Suprapubic skin (tissue), 4 donors: ENCODE data around the gene ADCYAP1R1. TPM values are rescaled to one million over a fixed set of nuclear protein-coding genes. Genes with fewer than 3 reads are reported as not detected.

Experiments
- DNase-seq, 2 donors: peaks; one replicate each; pipeline ENCODE4 v3.0.0-alpha.2; 2019; ENCODE audit warnings: low spot score in 2 of 2
- H3K27ac ChIP-seq: fragments of 200-600 bp; sonication (generic); one replicate; pipeline ENCODE4 v1.5.1; 2019
- H3K27me3 ChIP-seq: fragments of 200-600 bp; sonication (generic); one replicate; pipeline ENCODE4 v1.5.1; 2019
- H3K36me3 ChIP-seq: fragments of 200-600 bp; sonication (generic); one replicate; pipeline ENCODE4 v1.5.1; 2019
- H3K4me1 ChIP-seq: fragments of 200-600 bp; sonication (generic); one replicate; pipeline ENCODE4 v1.5.1; 2019
- H3K4me3 ChIP-seq: fragments of 200-600 bp; sonication (generic); one replicate; pipeline ENCODE4 v1.5.1; 2019; ENCODE audit warnings: mild to moderate bottlenecking
- H3K9me3 ChIP-seq: fragments of 200-600 bp; sonication (generic); one replicate; pipeline ENCODE4 v1.5.1; 2019
- EP300 ChIP-seq: sonication (generic); formaldehyde crosslinking; IDR thresholded peaks from one replicate; pipeline ENCODE4 v1.6.1; 2017; ENCODE audit warnings: antibody characterized with exemption
- POLR2A ChIP-seq, 2 donors: fragments of 450-650 bp; IDR thresholded peaks; one replicate each; pipeline ENCODE4 v1.6.1; 2017; ENCODE audit warnings: antibody characterized with exemption in 2 of 2, mild to moderate bottlenecking in 2 of 2, moderate library complexity in 2 of 2
- POLR2AphosphoS5 ChIP-seq, 3 donors: sonication (generic); formaldehyde crosslinking; IDR thresholded peaks; one replicate each; pipeline ENCODE4 v1.6.1; 2017; ENCODE audit warnings: antibody characterized with exemption in 3 of 3
- WGBS: methylation state at CpG from one replicate; pipeline ENCODE4 v1.1.5; 2018; 5-methylcytosine and 5-hydroxymethylcytosine counted together
- total RNA-seq, 4 donors: library from RNA; depleted of rRNA; stranded (reverse); fragments of >200 nt; gene quantifications; one replicate each; pipeline ENCODE4 v1.1.0, GENCODE V29; 2016
- TF ChIP-seq, protein P1 (sequence below), 2 donors: fragments of 200-600 bp in 1 of 2; fragments of 450-650 bp in 1 of 2; sonication (generic) in 1 of 2; IDR thresholded peaks; one replicate each; pipeline ENCODE4 v1.5.1; 2016 to 2019; ENCODE audit warnings: antibody characterized with exemption in 2 of 2, mild to moderate bottlenecking in 1 of 2, moderate library complexity in 1 of 2

ADCYAP1R1 gene
- total RNA-seq, 4 donors from 2014 or later, result 0.64 to 6.7 (median 1.1) TPM

DNA sequence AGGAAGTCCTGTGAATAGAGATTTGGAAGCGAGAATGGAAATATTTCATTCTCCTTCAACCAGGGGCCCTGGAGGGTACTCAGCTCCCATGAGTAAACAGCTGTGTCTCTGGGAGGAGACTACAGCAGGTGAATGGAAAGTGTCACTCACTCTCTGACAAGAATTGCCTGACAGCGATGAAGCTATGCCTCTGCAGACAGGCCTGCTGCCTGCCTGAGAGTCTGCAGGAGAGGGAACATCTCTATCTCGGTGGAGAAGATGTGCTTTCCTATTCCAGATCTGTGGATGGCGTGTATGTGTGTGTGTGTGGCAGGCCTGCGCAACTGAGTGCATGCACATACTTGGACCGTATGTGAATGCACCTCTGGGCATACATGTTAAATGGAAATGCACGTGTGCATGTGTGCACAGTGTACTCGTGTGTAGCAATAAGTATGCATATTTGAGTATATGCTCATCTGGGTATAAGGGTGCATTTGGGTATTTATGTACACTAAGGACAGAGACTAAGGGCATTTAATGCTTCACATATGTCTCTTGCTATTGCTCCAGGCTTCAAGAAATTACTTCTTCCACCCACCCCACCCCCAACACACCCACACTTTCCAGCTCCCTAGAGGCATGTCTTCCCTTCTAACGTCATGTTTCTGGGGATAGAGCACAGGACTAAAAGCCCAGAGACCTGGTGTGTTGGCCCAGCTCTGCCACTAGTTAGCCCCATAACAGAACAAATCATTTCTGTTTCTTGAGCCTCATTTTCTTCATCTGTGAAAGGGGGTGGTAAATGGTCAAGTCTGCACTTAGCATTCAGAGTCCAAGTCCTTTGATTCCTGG is 4.6 kb upstream of the ADCYAP1R1 start:
- H3K36me3 ChIP-seq, result no peaks in the 10 kb centered on the region
- TF ChIP-seq POLR2A (IDR thresholded peaks at IDR 0.05) (no peak), POLR2AphosphoS5 (IDR thresholded peaks at IDR 0.05) (no peak), EP300 (no peak)
- TF ChIP-seq, protein P1, sequence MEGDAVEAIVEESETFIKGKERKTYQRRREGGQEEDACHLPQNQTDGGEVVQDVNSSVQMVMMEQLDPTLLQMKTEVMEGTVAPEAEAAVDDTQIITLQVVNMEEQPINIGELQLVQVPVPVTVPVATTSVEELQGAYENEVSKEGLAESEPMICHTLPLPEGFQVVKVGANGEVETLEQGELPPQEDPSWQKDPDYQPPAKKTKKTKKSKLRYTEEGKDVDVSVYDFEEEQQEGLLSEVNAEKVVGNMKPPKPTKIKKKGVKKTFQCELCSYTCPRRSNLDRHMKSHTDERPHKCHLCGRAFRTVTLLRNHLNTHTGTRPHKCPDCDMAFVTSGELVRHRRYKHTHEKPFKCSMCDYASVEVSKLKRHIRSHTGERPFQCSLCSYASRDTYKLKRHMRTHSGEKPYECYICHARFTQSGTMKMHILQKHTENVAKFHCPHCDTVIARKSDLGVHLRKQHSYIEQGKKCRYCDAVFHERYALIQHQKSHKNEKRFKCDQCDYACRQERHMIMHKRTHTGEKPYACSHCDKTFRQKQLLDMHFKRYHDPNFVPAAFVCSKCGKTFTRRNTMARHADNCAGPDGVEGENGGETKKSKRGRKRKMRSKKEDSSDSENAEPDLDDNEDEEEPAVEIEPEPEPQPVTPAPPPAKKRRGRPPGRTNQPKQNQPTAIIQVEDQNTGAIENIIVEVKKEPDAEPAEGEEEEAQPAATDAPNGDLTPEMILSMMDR (IDR thresholded peaks at IDR 0.05), result no peak
- no peak overlapping the region for H3K4me3 ChIP-seq
- no peaks in the 10 kb centered on the region for H3K9me3 ChIP-seq
- no peak overlapping the region for H3K27ac ChIP-seq
- peaks cover 39% of the 10 kb centered on the region for H3K27me3 ChIP-seq
- H3K4me1 ChIP-seq, result peaks cover 8% of the 10 kb centered on the region
- DNase-seq, result no peak
- 82% methylated on average over 9 of the region's 9 CpGs for WGBS

DNA sequence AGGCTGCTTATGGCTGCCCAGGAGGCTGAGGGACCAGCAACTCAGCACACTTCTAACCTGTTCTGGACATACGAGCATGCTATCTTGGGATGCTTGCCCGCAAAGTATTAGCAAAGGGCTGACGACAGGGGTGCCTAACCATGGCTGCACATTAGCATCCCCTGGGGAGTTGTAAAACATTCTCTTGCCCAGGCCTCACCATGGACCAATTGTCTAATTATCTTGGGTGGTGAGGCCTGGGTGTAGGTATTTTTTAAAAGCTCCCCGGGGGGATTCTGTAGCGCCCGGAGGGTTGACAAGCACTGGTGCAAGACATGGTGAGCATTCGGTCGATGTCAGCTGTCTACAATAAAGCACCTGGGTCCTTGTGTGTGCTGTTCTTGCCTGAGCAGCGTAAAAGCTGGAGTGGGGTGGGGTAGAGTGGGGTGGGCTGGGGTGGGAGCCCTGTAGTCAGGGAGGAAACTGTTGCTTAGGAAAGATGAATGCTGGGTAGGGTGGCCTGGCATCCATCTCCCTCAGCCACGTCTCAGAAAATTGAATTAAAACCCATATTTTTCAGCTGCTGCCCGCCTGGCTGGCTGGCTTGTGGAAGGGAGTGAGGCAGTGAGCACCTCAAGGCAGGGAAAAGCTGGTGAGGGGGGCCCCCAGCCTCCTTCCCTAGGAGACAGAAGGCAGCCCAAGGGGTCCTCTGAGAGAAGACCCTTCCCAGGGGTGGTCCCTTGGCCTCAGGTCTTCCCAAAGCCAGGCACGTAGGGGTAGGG is 2.9 kb upstream of the ADCYAP1R1 start:
- Histone ChIP-seq H3K4me1 (peaks cover 17% of the 10 kb centered on the region), H3K9me3 (no peaks in the 10 kb centered on the region), H3K27ac (no peak overlapping the region), H3K4me3 (no peak overlapping the region), H3K27me3 (peaks cover 54% of the 10 kb centered on the region), H3K36me3 (no peaks in the 10 kb centered on the region)
- no peak for DNase-seq
- TF ChIP-seq, protein P1 (IDR thresholded peaks at IDR 0.05), result no peak
- TF ChIP-seq EP300 (no peak), POLR2AphosphoS5 (IDR thresholded peaks at IDR 0.05) (no peak), POLR2A (IDR thresholded peaks at IDR 0.05) (no peak)
- 80% methylated on average over 12 of the region's 12 CpGs for WGBS

DNA sequence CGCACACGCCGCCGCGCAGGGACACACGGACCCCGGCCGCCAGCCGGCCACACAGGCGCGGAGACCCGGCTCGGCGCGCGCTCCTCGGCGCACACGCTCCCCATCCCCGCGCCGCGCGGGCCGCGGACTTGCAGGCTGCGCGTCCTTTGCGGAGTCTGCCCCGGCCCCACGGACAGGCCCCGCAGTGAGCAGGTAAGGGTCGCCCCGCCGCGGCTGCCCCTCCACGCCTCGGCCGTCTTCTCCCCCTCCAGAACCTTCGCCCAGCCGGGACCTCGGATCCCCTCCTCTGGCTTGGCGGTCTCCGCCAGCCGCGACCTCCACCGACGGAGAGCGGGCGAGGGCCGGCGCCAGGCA is 356 bp downstream of the ADCYAP1R1 start:
- Histone ChIP-seq H3K9me3 (no peaks in the 10 kb centered on the region), H3K4me3 (peak overlapping the region; percentile 53), H3K27ac (no peak overlapping the region), H3K36me3 (no peaks in the 10 kb centered on the region), H3K27me3 (peaks cover 56% of the 10 kb centered on the region), H3K4me1 (peaks cover 17% of the 10 kb centered on the region)
- no peak for TF ChIP-seq EP300
- TF ChIP-seq, protein P1 (IDR thresholded peaks at IDR 0.05), result no peak
- no peak for TF ChIP-seq POLR2A (IDR thresholded peaks at IDR 0.05)
- TF ChIP-seq POLR2AphosphoS5 (IDR thresholded peaks at IDR 0.05), result no peak
- DNase-seq, result no peak
- WGBS, result 20% methylated on average over 1 of the region's 52 CpGs

- no peak for DNase-seq
- Histone ChIP-seq H3K4me3 (peak overlapping the region; percentile 53), H3K27ac (no peak overlapping the region), H3K4me1 (peaks cover 17% of the 10 kb centered on the region), H3K36me3 (no peaks in the 10 kb centered on the region), H3K9me3 (no peaks in the 10 kb centered on the region), H3K27me3 (peaks cover 56% of the 10 kb centered on the region)
- TF ChIP-seq POLR2A (IDR thresholded peaks at IDR 0.05), result no peak
- WGBS, result 6% methylated on average over 24 of the region's 50 CpGs
Observed at GRCh38 chr7:31052841-31053601, 913 bp downstream of the ADCYAP1R1 start.

- Histone ChIP-seq H3K36me3 (no peaks in the 10 kb centered on the region), H3K27ac (no peak overlapping the region), H3K27me3 (peaks cover 56% of the 10 kb centered on the region), H3K4me1 (peaks cover 17% of the 10 kb centered on the region), H3K9me3 (no peaks in the 10 kb centered on the region), H3K4me3 (no peak overlapping the region)
- no peak for DNase-seq
- 88% methylated on average over 5 of the region's 5 CpGs for WGBS
- TF ChIP-seq POLR2AphosphoS5 (IDR thresholded peaks at IDR 0.05), result no peak
- no peak for TF ChIP-seq POLR2A (IDR thresholded peaks at IDR 0.05)
- TF ChIP-seq, protein P1 (IDR thresholded peaks at IDR 0.05), result no peak
- TF ChIP-seq EP300, result no peak
Observed at GRCh38 chr7:31053986-31054385, 1.9 kb downstream of the ADCYAP1R1 start.
